NCI-H1417 treated with DMSO at 0.1 percent for 48 hours (cell line): Measurements from ENCODE around the gene PDZK1IP1.
"Not testable (repeated sequence)": the region's sequence is repeated elsewhere in the genome, so short reads cannot be mapped to it uniquely, and the experiment has no call there.

Experiments used
- DNase-seq: peaks from one replicate; lab custom pipeline; 2025; lab: John Stamatoyannopoulos, UW

The PDZK1IP1 gene

GRCh38 chr1:47196622-47197021, 6.8 kb upstream of the PDZK1IP1 start:
- no peak for DNase-seq

- not testable (repeated sequence) for DNase-seq
Observed at GRCh38 chr1:47195981-47196380, 6.1 kb upstream of the PDZK1IP1 start.

GRCh38 chr1:47194311-47194710, 4.5 kb upstream of the PDZK1IP1 start:
- DNase-seq: no peak

GRCh38 chr1:47193496-47193895, 3.7 kb upstream of the PDZK1IP1 start:
- not testable (repeated sequence) for DNase-seq

GRCh38 chr1:47192458-47193384, 2.9 kb upstream of the PDZK1IP1 start:
- DNase-seq: no peak

GRCh38 chr1:47191940-47192457, 2.2 kb upstream of the PDZK1IP1 start:
- DNase-seq: no peak

GRCh38 chr1:47190857-47191256, 1.0 kb upstream of the PDZK1IP1 start:
- DNase-seq: no peak

- DNase-seq: no peak
Observed at GRCh38 chr1:47190509-47190855, 646 bp upstream of the PDZK1IP1 start.

- no peak for DNase-seq
Observed at GRCh38 chr1:47188791-47189785, 748 bp downstream of the PDZK1IP1 start.

GRCh38 chr1:47187926-47188250, 1.9 kb downstream of the PDZK1IP1 start:
- DNase-seq: no peak

- no peak for DNase-seq
Observed at GRCh38 chr1:47187231-47187925, 2.5 kb downstream of the PDZK1IP1 start.

GRCh38 chr1:47186267-47187185, 3.3 kb downstream of the PDZK1IP1 start:
- no peak for DNase-seq

GRCh38 chr1:47184822-47185677, 4.8 kb downstream of the PDZK1IP1 start:
- no peak for DNase-seq

- no peak for DNase-seq
Observed at GRCh38 chr1:47184090-47184821, 5.6 kb downstream of the PDZK1IP1 start.

GRCh38 chr1:47183308-47184089, 6.3 kb downstream of the PDZK1IP1 start:
- no peak for DNase-seq

- no peak for DNase-seq
Observed at GRCh38 chr1:47182676-47183235, 7.1 kb downstream of the PDZK1IP1 start.

- no peak for DNase-seq
Observed at GRCh38 chr1:47181955-47182675, 7.7 kb downstream of the PDZK1IP1 start.
